GM13976 (cell line): ENCODE results near the gene TARBP2.
"Not testable (repeated sequence)": the region's sequence is repeated elsewhere in the genome, so short reads cannot be mapped to it uniquely, and the experiment has no call there.

Experiments
- DNase-seq: peaks from one replicate; pipeline ENCODE4 v3.0.0; 2012; ENCODE audit warnings: low spot score
- CTCF ChIP-seq: IDR thresholded peaks from 2 replicates; pipeline ENCODE4 v1.5.1; 2012; ENCODE audit warnings: borderline replicate concordance, mild to moderate bottlenecking; ENCODE audit not compliant: insufficient read depth; ENCODE audit errors: extremely low read depth, missing control alignments, control extremely low read depth
- in situ Hi-C: fragments of 300-500 bp; cut with MboI; formaldehyde crosslinking; loops from one replicate; pipeline ENCODE4 v1.12.0; 2022; ENCODE audit warnings: low sequenced_read_pairs, mixed read lengths, inconsistent platforms; ENCODE audit not compliant: unreplicated experiment

TARBP2 gene

GRCh38 chr12:53480491-53481442 is 20.3 kb upstream of the TARBP2 start:
- TF ChIP-seq CTCF, result no peak
- in situ Hi-C loops, result no loop called here
- DNase-seq, result no peak

- in situ Hi-C loops, DNase-seq: not testable (repeated sequence)
Observed at GRCh38 chr12:53481458-53481857, 19.6 kb upstream of the TARBP2 start.

GRCh38 chr12:53481939-53482586 is 19.0 kb upstream of the TARBP2 start:
- TF ChIP-seq CTCF, result no peak
- in situ Hi-C loops, result no loop called here
- DNase-seq, result no peak

- in situ Hi-C loops, result no loop called here
- DNase-seq, result no peak
- TF ChIP-seq CTCF, result no peak
Observed at GRCh38 chr12:53482626-53483168, 18.4 kb upstream of the TARBP2 start.

DNA sequence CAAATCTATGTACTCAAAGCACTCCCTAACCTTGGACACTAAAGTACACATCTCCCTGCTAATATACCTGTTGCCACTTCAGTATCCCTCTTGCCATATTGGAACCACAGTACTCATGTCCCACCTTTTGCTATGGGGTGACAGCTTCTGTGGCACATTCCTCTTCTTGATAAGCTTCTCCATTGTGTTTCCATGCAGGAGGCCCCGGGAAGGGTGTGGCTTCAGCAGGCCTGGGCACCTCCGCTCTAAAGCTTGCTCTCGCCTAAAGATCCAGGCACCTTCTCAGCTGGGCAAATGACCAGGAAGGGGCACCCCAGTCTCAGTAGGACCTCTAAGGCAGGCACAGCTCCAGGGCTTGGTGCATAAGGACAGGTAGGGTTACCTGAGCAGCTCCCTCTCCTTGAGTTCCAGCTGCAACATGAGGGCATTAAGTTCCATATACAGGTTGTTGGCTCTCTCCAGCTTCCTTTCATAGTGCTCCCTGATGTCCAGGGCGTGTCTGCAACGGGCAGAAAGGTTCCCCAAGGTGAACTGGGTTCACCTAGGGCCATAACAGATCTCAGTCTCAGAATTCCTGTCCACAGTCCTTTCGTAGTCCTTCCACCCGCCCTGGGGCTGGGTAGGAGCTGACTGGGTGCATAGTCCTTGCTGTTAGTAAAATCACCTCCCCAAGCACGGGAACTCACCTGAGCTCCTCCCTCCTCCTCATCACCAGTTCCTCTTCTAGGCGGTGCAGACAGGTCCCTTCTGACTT is 17.7 kb upstream of the TARBP2 start:
- DNase-seq, result no peak
- in situ Hi-C loops, result no loop called here
- TF ChIP-seq CTCF, result no peak

DNA sequence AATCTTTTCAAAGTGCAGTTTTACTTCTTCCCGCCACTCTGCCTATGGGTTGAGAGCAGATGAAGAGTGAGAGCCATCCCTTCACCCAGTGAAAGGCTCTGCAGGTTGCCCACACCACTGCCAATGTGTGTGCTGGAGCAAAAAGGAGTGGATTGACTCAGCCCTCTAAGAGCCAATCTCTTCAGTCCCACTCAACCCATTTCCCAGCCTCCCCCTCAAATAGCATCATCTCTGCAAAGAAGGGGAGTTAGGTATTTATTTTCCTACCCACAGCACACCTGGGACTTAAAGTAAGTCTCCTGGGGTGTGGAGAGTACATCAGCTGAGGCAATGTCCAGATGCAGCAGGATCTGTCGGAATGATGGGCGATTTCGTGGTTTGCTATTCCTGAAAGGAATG is 17.1 kb upstream of the TARBP2 start:
- in situ Hi-C loops, result no loop called here
- DNase-seq, result no peak
- no peak for TF ChIP-seq CTCF
